ENCODE results near the gene TSPAN9.

TSPAN9 gene

DNA sequence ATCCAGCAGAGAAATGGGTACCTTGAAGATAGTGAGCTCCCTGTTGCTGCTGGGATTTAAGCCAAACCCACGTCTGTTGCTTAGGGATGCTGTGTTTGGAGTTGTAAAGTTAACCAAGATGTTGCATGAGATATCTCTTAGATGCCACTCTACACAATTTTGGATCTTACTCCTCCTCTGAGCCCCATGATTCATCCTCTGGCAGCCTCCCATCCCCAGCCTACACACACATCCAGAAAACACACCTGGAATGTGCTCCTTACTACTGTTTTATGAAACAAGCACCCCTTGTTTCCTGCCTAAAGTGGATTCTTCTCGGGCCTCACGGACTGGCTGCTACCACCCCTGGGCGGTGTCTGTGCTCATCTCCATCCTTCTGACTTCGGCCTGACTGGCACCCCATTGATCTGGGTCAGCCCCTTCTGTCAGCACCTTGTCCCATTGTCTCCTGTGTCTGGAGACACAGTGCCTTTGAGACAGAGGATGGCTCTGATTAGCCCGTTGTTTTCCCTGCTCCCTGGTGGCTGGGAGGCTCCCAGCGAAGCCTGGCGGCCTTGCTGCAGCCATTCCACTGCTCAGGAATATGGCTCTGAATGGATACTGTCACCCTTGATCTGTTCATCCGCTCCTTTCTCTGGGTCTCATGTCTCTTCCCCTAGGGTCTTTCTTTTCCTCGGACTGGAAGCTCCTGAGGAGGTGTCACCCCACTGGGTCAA is 24.3 kb downstream of the TSPAN9 start:
- DNase-seq (ENCODE audit: low spot score) = no peak

DNA sequence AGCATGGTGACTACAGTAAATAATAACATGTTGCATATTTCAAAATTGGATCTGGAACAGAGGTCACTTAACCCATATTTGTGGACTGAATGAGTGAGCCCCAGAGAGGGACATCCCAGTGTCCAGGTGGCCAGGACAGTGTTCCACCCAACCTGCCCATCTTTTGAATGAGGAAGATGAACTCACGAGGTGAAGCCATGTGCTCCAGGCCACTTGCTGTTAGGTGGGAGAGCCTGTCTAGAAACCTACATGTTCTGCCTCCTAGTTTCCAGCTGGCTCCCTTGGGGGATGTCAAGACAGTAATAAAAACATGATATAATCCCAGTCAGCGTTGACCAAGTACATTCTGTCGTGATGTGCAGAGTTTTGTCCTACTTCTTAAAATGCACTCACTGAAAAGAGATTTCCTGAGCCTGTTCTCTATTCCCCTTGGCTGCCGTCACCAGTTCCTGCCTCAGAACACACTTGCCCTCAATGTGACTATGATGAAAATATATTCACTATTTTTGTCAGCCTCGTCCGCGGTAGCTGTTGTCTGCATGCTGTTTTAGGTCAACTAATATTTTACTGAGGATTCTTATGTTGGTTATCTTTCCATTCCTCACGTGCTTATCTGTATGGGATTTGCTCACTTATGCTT is 25.7 kb downstream of the TSPAN9 start:
- DNase-seq (ENCODE audit: low spot score) = no peak

GRCh38 chr12:3103806-3104205 is 26.6 kb downstream of the TSPAN9 start:
- DNase-seq (ENCODE audit: low spot score) = no peak

DNA sequence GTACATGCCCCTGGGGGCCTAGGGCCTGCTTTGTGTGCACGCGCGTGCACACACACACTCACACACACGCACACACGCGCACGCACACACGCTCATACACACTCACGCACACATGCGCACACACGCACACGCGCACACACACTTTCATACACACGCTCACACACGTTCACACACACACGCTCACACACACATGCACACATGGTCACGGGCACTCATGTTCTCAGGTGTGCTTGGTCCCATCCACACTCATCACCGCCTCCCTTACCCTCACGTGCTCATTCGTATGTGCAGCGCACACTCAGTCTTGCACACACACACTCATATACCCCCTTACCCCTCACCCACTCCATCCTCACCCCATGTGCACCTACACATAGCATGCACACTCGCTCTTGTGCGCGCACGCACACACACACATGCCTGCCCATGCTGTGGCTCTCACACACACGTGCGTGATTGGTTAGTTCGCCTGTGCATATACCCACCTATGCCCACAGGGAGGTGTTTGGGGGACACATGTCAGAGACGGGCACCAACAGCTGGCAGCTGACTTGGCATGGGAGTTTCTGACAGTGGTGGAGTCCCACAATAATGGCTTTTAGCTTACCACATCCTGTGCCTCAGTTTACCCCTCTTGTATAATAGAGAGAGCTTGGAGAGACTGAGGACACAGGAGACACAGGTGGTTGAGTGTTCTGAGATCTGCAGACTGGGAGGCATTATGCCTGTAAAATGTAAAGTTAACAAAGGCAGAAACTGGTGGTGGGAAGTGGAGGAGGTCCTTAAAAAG is 28.7 kb downstream of the TSPAN9 start:
- DNase-seq (ENCODE audit: low spot score) = no peak

DNA sequence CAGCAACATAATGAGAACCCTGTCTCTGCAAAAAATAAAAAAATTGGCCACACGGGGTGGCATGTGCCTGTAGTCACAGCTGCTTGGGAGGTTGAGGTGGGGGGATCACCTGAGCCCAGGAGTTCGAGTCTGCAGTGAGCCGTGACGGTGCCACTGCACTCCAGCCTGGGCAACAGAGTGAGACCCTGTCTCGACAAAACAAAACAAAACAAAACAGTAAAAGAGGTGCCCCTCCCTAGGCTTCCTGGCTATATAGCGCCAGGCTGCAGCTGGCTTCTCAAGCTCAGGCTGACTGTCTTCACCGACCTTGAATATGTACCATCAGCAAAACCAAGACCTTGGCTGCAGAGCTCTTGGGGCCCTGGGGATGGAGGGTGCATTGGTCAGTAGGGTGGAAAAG is 29.4 kb downstream of the TSPAN9 start:
- no peak for DNase-seq (ENCODE audit: low spot score)

- no peak for DNase-seq (ENCODE audit: low spot score)
Measured at GRCh38 chr12:3107071-3107583, 29.9 kb downstream of the TSPAN9 start.

- DNase-seq (ENCODE audit: low spot score) = no peak
Measured at GRCh38 chr12:3107954-3108353, 30.8 kb downstream of the TSPAN9 start.

DNA sequence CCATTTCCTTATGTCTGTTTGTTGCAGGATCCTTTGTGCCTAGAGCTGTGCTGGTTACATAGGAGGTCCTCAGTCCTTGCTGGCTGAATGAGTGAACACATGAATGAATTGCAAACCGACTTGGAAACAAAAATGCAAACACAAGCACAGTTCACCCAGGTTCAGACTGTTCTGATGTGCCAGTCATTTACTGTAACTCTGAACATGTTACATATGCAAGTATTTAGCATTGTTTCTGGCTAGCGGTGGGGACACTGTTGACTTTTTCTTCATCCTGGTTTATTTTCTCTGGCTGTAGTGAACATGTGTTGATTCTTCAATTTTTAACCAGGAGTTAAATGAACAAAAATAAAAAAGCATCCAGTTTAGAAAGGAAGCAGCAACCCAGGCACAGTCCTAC is 33.4 kb downstream of the TSPAN9 start:
- DNase-seq (ENCODE audit: low spot score) = no peak

GRCh38 chr12:3113671-3114325 is 36.6 kb downstream of the TSPAN9 start:
- DNase-seq (ENCODE audit: low spot score) = no peak

DNA sequence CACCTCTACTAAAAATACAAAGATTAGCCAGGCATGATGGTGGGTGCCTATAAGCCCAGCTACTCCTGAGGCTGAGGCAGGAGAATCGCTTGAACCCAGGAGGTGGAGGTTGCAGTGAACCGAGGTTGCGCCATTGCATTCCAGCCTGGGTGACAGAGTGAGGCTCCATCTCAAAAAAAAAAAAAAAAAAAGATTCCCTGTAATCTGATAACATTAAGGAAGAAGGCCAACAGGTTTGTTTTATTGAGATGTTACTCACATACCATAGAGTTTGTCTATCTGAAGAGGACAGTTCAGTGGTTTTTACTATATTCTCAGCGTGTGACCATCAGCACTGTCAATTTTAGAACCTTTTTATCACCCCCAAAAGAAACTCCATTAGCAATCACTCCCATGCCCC is 37.5 kb downstream of the TSPAN9 start:
- DNase-seq (ENCODE audit: low spot score) = no peak

DNA sequence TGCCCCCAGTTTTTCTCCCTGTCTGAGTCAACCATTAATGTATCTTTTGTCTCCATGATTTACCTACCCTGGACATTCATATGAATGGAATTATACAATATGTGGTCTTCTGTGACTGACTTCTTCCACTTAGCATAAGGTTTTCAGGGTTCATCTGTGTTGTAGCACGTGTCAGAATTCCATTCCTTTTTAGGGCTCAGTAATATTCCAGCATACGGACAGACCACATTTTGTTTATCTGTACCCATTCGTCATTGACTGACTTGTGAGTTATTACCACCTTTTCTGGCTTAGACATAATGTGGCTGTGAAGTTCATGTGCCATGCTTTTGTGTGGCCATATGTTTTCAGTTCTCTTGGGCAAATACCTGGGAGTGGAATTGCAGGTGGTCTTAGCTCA is 37.9 kb downstream of the TSPAN9 start:
- DNase-seq (ENCODE audit: low spot score) = no peak

DNA sequence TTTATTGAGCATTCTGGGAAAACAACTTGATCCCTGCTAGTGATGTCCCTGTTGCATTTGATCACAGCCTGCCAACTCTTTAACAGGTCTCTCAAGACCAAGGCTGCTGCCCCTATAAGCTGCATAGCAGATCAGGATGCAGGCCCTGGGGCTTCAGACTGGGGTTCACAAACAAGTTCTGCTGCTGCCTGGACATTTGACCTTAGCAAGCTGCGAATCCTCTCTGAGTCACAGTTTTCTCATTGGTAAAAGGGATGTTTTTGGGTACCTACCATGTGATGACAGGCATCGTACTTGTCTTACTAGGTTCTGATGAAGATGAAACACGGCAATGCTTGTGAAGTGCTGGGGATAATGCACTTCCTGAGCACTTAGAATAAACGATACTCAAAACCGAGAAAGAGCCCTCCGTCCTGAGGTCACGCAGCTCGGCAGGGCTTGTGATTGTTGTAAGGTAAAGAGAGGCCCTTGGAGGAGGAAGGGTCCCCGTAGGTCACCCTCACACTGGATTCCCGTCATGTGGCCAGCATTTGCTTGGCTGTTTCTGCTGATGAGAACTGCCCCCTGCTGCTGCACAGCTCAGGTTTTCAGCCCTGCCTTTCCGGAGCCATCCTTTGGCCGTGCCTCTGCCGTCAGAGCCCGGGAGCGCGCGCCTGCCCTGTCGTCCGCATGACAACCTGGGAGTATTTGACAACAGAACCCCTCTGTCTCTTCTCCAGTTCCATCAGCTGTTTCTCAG is 39.1 kb downstream of the TSPAN9 start:
- DNase-seq (ENCODE audit: low spot score) = no peak

DNA sequence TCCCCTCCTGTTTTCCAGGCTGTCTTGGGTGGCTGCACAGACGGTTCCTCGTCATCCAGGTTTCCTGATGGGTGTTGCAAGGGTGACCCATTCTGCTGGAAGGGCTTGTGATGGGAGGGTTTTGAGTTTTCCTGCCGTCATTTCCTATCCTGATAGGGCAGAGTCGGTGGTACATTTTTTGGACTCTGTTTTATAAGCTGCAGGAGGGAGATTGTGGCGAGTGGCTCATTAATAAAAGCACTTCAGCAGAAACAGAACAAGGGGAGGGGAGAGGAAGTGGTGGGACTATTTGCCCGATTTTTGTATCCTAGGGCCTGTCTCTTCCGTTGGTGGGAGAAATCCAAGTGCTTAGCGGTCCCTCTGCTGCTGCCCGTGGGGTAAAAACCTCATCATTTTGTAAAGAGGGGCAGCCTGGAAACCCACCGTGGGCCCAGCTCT is 40.0 kb downstream of the TSPAN9 start:
- no peak for DNase-seq (ENCODE audit: low spot score)

DNA sequence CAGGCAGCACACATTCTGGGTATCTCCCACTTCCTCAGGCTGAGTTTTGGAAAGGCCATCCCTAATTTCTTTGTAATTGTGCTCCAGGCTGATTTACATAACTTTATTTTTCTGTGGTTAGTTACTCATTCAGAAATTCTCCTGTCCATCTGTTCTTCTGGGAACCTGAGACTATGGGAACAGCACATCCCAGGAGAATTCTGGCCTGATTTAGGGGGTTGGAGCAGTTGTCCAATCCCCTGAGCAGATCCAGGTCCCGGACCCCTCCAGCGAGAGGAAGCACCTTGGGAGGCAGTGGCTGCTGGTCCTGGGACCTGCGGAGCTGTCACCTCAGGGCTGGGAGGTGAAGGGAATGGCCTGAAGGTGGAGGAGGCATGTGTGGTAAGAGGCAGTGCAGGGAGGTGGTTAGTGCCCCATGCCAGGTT is 40.4 kb downstream of the TSPAN9 start:
- no peak for DNase-seq (ENCODE audit: low spot score)

GRCh38 chr12:3119192-3119755 is 42.1 kb downstream of the TSPAN9 start:
- no peak for DNase-seq (ENCODE audit: low spot score)

DNA sequence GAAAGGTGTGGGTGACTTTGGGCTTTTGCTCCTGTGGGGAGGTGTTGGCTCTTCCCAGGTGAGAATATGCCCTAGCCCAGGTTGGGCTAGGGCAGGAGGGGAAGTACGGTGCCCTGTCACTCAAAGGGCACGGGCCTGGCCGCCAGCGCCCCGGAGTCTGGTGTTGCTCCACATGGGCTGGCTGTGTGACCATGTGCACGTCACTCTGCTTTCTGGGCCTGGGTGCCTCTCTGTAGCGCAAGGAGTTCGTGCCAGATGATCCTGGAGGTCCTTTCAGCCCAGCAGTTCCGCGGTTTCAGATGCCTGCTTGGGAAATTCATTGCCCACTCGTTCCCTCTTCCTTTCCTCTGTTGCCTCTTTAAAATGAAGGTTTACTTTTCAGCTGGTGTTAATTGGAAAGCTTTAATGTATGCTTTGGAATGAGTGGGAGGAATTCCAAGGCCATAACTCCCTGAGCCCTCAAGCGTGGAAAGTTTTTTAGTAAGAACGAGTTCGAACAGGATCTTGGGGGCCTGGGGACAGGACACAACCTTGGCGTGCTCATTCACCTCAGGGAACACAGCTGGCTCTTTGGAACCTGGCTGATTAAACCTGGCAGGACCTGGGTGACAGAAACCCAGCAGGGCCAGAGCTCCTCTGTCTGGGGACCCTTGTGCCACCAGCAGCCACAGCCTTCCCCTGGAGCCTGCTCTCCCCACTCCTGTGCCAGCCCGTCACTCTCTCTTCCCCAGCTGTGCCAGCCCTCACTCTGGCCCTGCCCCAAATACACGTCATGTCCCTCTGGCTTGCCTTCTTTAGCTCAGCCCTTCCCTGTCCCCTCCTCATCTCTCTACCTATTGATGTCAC is 42.8 kb downstream of the TSPAN9 start:
- DNase-seq (ENCODE audit: low spot score) = no peak

GRCh38 chr12:3120701-3121100 is 43.5 kb downstream of the TSPAN9 start:
- DNase-seq (ENCODE audit: low spot score) = no peak

- no peak for DNase-seq (ENCODE audit: low spot score)
Measured at GRCh38 chr12:3122841-3123678, 45.9 kb downstream of the TSPAN9 start.

- DNase-seq (ENCODE audit: low spot score) = no peak
Measured at GRCh38 chr12:3123729-3124128, 46.5 kb downstream of the TSPAN9 start.
